ENCODE measurements around the gene LAMTOR4. TPM values are rescaled to one million over a fixed set of nuclear protein-coding genes. Genes with fewer than 3 reads are reported as not detected.
"Not testable (repeated sequence)": the region's sequence is repeated elsewhere in the genome, so short reads cannot be mapped to it uniquely, and the experiment has no call there.

The LAMTOR4 gene
- total and polyA plus RNA-seq, 2 donors (not counting 1 experiment from before 2014, with no cell fraction given): 214 to 448 TPM

DNA sequence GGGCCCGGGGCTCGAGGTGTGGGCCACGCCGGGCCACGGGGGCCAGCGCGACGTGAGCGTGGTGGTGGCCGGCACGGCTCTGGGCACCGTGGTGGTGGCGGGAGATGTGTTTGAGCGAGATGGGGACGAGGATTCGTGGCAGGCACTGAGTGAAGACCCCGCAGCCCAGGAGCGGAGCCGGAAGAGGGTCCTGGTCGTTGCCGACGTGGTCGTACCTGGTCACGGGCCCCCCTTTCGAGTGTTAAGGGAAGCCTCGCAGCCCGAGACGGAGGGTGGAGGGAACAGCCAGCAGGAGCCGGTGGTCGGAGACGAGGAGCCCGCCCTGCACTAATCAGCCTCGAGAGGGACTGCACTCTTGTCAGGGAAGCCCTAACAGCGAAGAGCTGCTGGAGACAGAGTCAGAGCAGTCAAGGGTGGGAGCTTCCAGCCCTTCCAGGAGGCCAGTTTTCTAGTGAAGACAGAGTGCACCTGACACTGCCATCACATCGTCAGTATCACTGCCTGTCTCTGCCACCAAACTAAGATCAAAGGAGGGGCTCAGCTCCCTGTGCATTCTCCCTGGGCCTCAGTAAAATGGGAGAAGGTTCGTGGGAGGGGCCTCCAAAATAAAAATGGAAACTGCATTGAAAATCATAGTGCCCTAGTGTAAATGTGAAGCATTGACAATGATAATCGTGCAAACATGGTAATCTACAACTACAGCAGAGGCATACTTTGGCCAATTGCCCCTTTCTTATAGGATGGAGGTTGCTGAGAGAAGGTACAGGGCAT, 20.7 kb upstream of the LAMTOR4 start:
- POLR2A ChIA-PET: interaction anchor here (0.8 to 1.4 kb wide), 5 partner anchors 18 to 301 kb away, joined by 3 to 4 read pairs (median 4); partner anchors contain the start of genes AP4M1, MCM7 and ZCWPW1
- Histone ChIP-seq H3K27ac (ENCODE audit: low read length in 2 of 2) (peak overlapping the region in 1 of 2 donors; percentile 95), H3K27me3 (replicated peaks in 1 of 4; ENCODE audit: control extremely low read depth in 1 of 4, control insufficient read depth in 3 of 4, insufficient read depth in 4 of 4, low read length in 3 of 4) (no peaks in the 10 kb centered on the region)

GRCh38 chr7:100128637-100128963, 20.1 kb upstream of the LAMTOR4 start:
- peaks cover 23 to 42% of the 10 kb centered on the region in 2 donors for H3K4me1 ChIP-seq (ENCODE audit: control insufficient read depth in 2 of 2, insufficient read depth in 2 of 2, low read length in 2 of 2)
- H3K9me3 Mint-ChIP-seq (ENCODE audit: insufficient read depth): no peaks in the 10 kb centered on the region
- H3K4me1 Mint-ChIP-seq: peaks cover 37% of the 10 kb centered on the region
- H3K9me3 ChIP-seq (ENCODE audit: control extremely low read depth in 1 of 3, control insufficient read depth in 2 of 3, insufficient read depth in 1 of 3, low read length in 2 of 3): no peaks in the 10 kb centered on the region
- no peaks in the 10 kb centered on the region for H3K27me3 Mint-ChIP-seq
- H4K20me1 ChIP-seq (ENCODE audit: control insufficient read depth, insufficient read depth, low read length, poor library complexity, severe bottlenecking): no peaks in the 10 kb centered on the region
- POLR2A ChIA-PET: interaction anchor here (0.6 to 1.4 kb wide), 6 partner anchors 18 to 300 kb away, joined by 3 to 6 read pairs (median 4); partner anchors contain the start of genes AP4M1, MCM7 and ZCWPW1
- H3K4me3 Mint-ChIP-seq: peak overlapping the region; percentile 100
- no peak overlapping the region for H3K9ac ChIP-seq (ENCODE audit: low read length)
- no peaks in the 10 kb centered on the region for H3K27me3 ChIP-seq (replicated peaks in 1 of 4; ENCODE audit: control extremely low read depth in 1 of 4, control insufficient read depth in 3 of 4, insufficient read depth in 4 of 4, low read length in 3 of 4)
- TF ChIP-seq EZH2 (IDR thresholded peaks at IDR 0.05; ENCODE audit: borderline replicate concordance, insufficient read depth, low read depth, low read length, poor library complexity, severe bottlenecking): no peak
- TF ChIP-seq, protein P1, sequence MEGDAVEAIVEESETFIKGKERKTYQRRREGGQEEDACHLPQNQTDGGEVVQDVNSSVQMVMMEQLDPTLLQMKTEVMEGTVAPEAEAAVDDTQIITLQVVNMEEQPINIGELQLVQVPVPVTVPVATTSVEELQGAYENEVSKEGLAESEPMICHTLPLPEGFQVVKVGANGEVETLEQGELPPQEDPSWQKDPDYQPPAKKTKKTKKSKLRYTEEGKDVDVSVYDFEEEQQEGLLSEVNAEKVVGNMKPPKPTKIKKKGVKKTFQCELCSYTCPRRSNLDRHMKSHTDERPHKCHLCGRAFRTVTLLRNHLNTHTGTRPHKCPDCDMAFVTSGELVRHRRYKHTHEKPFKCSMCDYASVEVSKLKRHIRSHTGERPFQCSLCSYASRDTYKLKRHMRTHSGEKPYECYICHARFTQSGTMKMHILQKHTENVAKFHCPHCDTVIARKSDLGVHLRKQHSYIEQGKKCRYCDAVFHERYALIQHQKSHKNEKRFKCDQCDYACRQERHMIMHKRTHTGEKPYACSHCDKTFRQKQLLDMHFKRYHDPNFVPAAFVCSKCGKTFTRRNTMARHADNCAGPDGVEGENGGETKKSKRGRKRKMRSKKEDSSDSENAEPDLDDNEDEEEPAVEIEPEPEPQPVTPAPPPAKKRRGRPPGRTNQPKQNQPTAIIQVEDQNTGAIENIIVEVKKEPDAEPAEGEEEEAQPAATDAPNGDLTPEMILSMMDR (IDR thresholded peaks at IDR 0.05): no peak
- no peak overlapping the region for H3K27ac Mint-ChIP-seq
- no peak for ATAC-seq (ENCODE audit: low read depth)
- WGBS (ENCODE audit: insufficient coverage): 80% methylated on average over 1 of the region's 1 CpG
- peaks cover 12% of the 10 kb centered on the region for H3K79me2 ChIP-seq (ENCODE audit: control insufficient read depth, insufficient read depth, low read length)
- CTCF ChIA-PET: interaction anchor here (0.6 to 6.6 kb wide), 10 partner anchors 10 to 279 kb away, joined by 3 to 43 read pairs (median 4); partner anchors contain the start of genes AP4M1 and MCM7
- H3K4me3 ChIP-seq (ENCODE audit: control extremely low read depth in 1 of 5, extremely low read depth in 1 of 5, insufficient read depth in 1 of 5, low read depth in 2 of 5, low read length in 4 of 5): no peak overlapping the region
- no peaks in the 10 kb centered on the region for H3K36me3 ChIP-seq (replicated peaks in 1 of 2; ENCODE audit: control extremely low read depth in 1 of 2, control insufficient read depth in 1 of 2, extremely low read depth in 1 of 2, insufficient read depth in 2 of 2, low read length in 1 of 2)
- H2AFZ ChIP-seq (ENCODE audit: insufficient read depth, low read depth, low read length, poor library complexity, severe bottlenecking): peak overlapping the region; percentile 99
- no peak for DNase-seq
- H3K4me2 ChIP-seq (replicated peaks; ENCODE audit: low read depth, low read length, poor library complexity, severe bottlenecking): peak overlapping the region; percentile 100
- intact Hi-C loops (cut with micrococcal nuclease): no loop called here
- H3K27ac ChIP-seq (ENCODE audit: low read length in 2 of 2): no peak overlapping the region

More for the DNA sequence above, 20.7 kb upstream of the LAMTOR4 start:
- Histone ChIP-seq H3K4me3 (ENCODE audit: control extremely low read depth in 1 of 5, extremely low read depth in 1 of 5, insufficient read depth in 1 of 5, low read depth in 2 of 5, low read length in 4 of 5) (peak overlapping the region; percentile 54 to 84 (median 78)), H3K36me3 (replicated peaks in 1 of 2; ENCODE audit: control extremely low read depth in 1 of 2, control insufficient read depth in 1 of 2, extremely low read depth in 1 of 2, insufficient read depth in 2 of 2, low read length in 1 of 2) (no peaks in the 10 kb centered on the region), H3K4me1 (ENCODE audit: control insufficient read depth in 2 of 2, insufficient read depth in 2 of 2, low read length in 2 of 2) (peaks cover 23 to 42% of the 10 kb centered on the region in 2 donors), H2AFZ (ENCODE audit: insufficient read depth, low read depth, low read length, poor library complexity, severe bottlenecking) (peak overlapping the region; percentile 99), H3K9me3 (ENCODE audit: control extremely low read depth in 1 of 3, control insufficient read depth in 2 of 3, insufficient read depth in 1 of 3, low read length in 2 of 3) (no peaks in the 10 kb centered on the region), H3K79me2 (ENCODE audit: control insufficient read depth, insufficient read depth, low read length) (peaks cover 12% of the 10 kb centered on the region), H4K20me1 (ENCODE audit: control insufficient read depth, insufficient read depth, low read length, poor library complexity, severe bottlenecking) (no peaks in the 10 kb centered on the region), H3K4me2 (replicated peaks; ENCODE audit: low read depth, low read length, poor library complexity, severe bottlenecking) (peak overlapping the region; percentile 100), H3K9ac (ENCODE audit: low read length) (peak overlapping the region; percentile 91)
- no peak for TF ChIP-seq EZH2 (IDR thresholded peaks at IDR 0.05; ENCODE audit: borderline replicate concordance, insufficient read depth, low read depth, low read length, poor library complexity, severe bottlenecking)
- H3K4me1 Mint-ChIP-seq: peaks cover 37% of the 10 kb centered on the region
- H3K4me3 Mint-ChIP-seq: peak overlapping the region; percentile 100
- WGBS (ENCODE audit: insufficient coverage): 1% methylated on average over 35 of the region's 37 CpGs
- intact Hi-C loops (cut with micrococcal nuclease): loop anchor here (1.0 kb wide), 6 partner anchors 9 to 300 kb away; partner anchors contain the start of genes AP4M1, CNPY4, LAMTOR4 and MCM7
- DNase-seq: no peak
- no peak for ATAC-seq (ENCODE audit: low read depth)
- CTCF ChIA-PET: interaction anchor here (0.6 to 6.6 kb wide), 9 partner anchors 11 to 279 kb away, joined by 3 to 43 read pairs (median 3); partner anchors contain the start of genes AP4M1 and MCM7
- no peaks in the 10 kb centered on the region for H3K27me3 Mint-ChIP-seq
- peak overlapping the region; percentile 63 for H3K27ac Mint-ChIP-seq
- no peaks in the 10 kb centered on the region for H3K9me3 Mint-ChIP-seq (ENCODE audit: insufficient read depth)

GRCh38 chr7:100130220-100130607, 18.5 kb upstream of the LAMTOR4 start:
- not testable (repeated sequence) for H2AFZ ChIP-seq (ENCODE audit: insufficient read depth, low read depth, low read length, poor library complexity, severe bottlenecking); H4K20me1 ChIP-seq (ENCODE audit: control insufficient read depth, insufficient read depth, low read length, poor library complexity, severe bottlenecking); H3K27ac ChIP-seq (ENCODE audit: low read length in 2 of 2); H3K9me3 ChIP-seq (ENCODE audit: control extremely low read depth in 1 of 3, control insufficient read depth in 2 of 3, insufficient read depth in 1 of 3, low read length in 2 of 3); H3K9me3 Mint-ChIP-seq (ENCODE audit: insufficient read depth); H3K27me3 Mint-ChIP-seq; H3K4me2 ChIP-seq (replicated peaks; ENCODE audit: low read depth, low read length, poor library complexity, severe bottlenecking); H3K27me3 ChIP-seq (replicated peaks in 1 of 4; ENCODE audit: control extremely low read depth in 1 of 4, control insufficient read depth in 3 of 4, insufficient read depth in 4 of 4, low read length in 3 of 4); H3K27ac Mint-ChIP-seq; DNase-seq; H3K36me3 ChIP-seq (replicated peaks in 1 of 2; ENCODE audit: control extremely low read depth in 1 of 2, control insufficient read depth in 1 of 2, extremely low read depth in 1 of 2, insufficient read depth in 2 of 2, low read length in 1 of 2); H3K9ac ChIP-seq (ENCODE audit: low read length); H3K4me3 ChIP-seq (ENCODE audit: control extremely low read depth in 1 of 5, extremely low read depth in 1 of 5, insufficient read depth in 1 of 5, low read depth in 2 of 5, low read length in 4 of 5); H3K4me3 Mint-ChIP-seq; ATAC-seq (ENCODE audit: low read depth)
- 100% methylated on average over 1 of the region's 1 CpG for WGBS (ENCODE audit: insufficient coverage)
- Histone ChIP-seq H3K79me2 (ENCODE audit: control insufficient read depth, insufficient read depth, low read length) (peaks cover 11% of the 10 kb centered on the region), H3K4me1 (ENCODE audit: control insufficient read depth in 2 of 2, insufficient read depth in 2 of 2, low read length in 2 of 2) (peaks cover 20 to 33% of the 10 kb centered on the region in 2 donors)
- POLR2A ChIA-PET: interaction anchor here (0.9 kb wide), 1 partner anchor 47 kb away, joined by 3 read pairs; the partner anchor contains the start of genes GPC2 and STAG3
- CTCF ChIA-PET: interaction anchor here (0.6 to 6.6 kb wide), 26 partner anchors 8 to 605 kb away, joined by 3 to 52 read pairs (median 4); partner anchors contain the start of genes AP4M1, GPC2, MCM7 and STAG3
- intact Hi-C loops (cut with micrococcal nuclease): loop anchor here (2.0 kb wide), 2 partner anchors 139 to 217 kb away; no protein-coding TSS in a partner anchor
- peaks cover 27% of the 10 kb centered on the region for H3K4me1 Mint-ChIP-seq
